A549 treated with ZK216348 at 1 μM for 4 hours (cell line): ENCODE data around the gene EEA1. TPM values are rescaled to one million over a fixed set of nuclear protein-coding genes. Genes with fewer than 3 reads are reported as not detected.

Experiments used
- total RNA-seq: library from RNA; stranded (reverse); fragments of 200-300 nt; extraction: Qiagen RNA extraction; gene quantifications from 5 replicates; pipeline ENCODE4 v1.2.3, GENCODE V29; 2022; ENCODE audit warnings: low read depth

The EEA1 gene
- total RNA-seq, result 2.6 to 9.1 TPM (median 6.7 TPM) in 5 replicates

DNA sequence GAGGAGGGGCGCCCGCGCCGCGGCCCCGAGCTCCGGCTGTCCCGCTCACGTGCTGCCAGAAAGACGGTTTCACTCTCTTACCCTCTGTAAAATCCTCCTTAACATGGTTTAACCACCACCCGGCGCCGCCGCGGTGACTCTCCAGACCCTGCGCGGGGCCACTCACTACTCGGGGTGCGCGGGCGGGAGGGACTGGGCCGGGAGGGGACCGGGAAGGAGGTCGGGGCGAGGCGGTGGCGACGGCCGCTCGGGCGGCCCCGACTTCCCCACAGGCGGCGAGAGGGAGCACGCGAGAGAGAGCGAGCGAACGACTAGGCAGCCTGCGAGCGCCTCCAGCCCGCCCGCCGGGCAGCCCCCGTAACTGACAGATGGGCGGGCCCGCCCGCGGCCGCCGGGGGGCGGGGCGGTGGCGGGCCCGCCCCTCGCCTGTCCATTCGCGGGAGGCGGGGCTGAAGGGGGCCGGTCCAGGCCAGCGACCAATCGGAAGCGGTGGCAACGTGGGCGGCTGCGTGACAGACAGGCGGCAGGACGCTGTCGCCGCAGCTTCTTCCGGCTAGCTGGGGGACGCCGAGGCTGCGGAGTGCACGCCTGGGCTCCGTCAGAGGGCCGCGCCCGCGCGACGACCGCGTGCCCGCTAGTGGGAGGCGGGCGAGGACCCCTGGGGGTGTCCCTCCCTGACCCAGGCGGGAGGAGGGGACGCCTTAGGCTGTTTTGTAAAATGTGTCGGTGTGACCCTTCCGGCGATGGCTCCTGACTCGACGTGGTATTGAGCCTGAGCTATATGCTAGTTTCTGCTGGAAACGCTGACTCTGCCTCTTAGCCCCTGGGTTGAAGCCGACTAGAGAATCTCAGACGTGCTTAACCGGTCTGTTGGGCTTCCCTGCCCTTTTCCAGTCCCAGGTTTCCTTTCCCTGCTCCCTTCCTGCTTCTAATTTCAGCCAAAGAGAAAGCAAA lies at the start of gene EEA1:
EEA1 (minus strand) TSS at position 334 of the 954 bp plus-strand sequence; CDS start at position 105, 229 bp downstream.

Other genes with a start within 250 kb of the EEA1 start
- gene PLEKHG7, start 226.3 kb downstream of the EEA1 start, total RNA-seq, result not detected in 5 replicates